Aorta (tissue), 5 donors: ENCODE results near the gene ADCY5. TPM values are rescaled to one million over a fixed set of nuclear protein-coding genes. Genes with fewer than 3 reads are reported as not detected.

Source experiments
- ATAC-seq: fragments of 200-7000 bp; cut with Tn5 transposase; one replicate; pipeline ENCODE4 v1.9.1; 2022; ENCODE audit warnings: moderate library complexity; ENCODE audit not compliant: low FRiP score
- DNase-seq, 2 donors: peaks; one replicate each; pipeline ENCODE4 v3.0.0-alpha.2; 2020
- H3K27ac ChIP-seq, 2 donors: one replicate each; pipeline ENCODE4 v1.5.1; 2013; ENCODE audit warnings: low read length in 2 of 2, mild to moderate bottlenecking in 2 of 2, moderate library complexity in 2 of 2, control low read depth in 1 of 2, inconsistent platforms in 1 of 2, low read depth in 1 of 2
- H3K27me3 ChIP-seq, 2 donors: one replicate each; pipeline ENCODE4 v1.6.1; 2013; ENCODE audit warnings: control low read depth in 1 of 2, low read length in 1 of 2, mild to moderate bottlenecking in 1 of 2, moderate library complexity in 1 of 2; ENCODE audit not compliant: insufficient read depth in 2 of 2, control insufficient read depth in 1 of 2
- H3K36me3 ChIP-seq, 2 donors: one replicate each; pipeline ENCODE4 v1.6.1; 2013; ENCODE audit warnings: control low read depth in 1 of 2, low read length in 1 of 2, mild to moderate bottlenecking in 1 of 2; ENCODE audit not compliant: insufficient read depth in 2 of 2, control insufficient read depth in 1 of 2
- H3K4me1 ChIP-seq, 2 donors: one replicate each; pipeline ENCODE4 v1.6.1; 2013; ENCODE audit warnings: low read length in 2 of 2, control low read depth in 1 of 2, mild to moderate bottlenecking in 1 of 2, moderate library complexity in 1 of 2; ENCODE audit not compliant: insufficient read depth in 2 of 2, control insufficient read depth in 1 of 2
- H3K4me3 ChIP-seq, 2 donors: one replicate each; pipeline ENCODE4 v1.5.1; 2013; ENCODE audit warnings: low read length in 2 of 2, control low read depth in 1 of 2, mild to moderate bottlenecking in 1 of 2
- H3K9me3 ChIP-seq: one replicate; pipeline ENCODE4 v1.6.1; 2013; ENCODE audit warnings: mild to moderate bottlenecking, low read length; ENCODE audit not compliant: control insufficient read depth
- WGBS, 2 donors: extraction: QIAGEN DNeasy Blood & Tissue Kit; methylation state at CpG; one replicate each; pipeline ENCODE4 v1.1.7; 2013; 5-methylcytosine and 5-hydroxymethylcytosine counted together
- intact Hi-C, 2 donors: fragments of 100-400 bp; cut with DNase I; formaldehyde crosslinking; loops; one replicate each; pipeline versions ENCODE4 v1.14.2 to v1.15.0; 2022
- polyA plus RNA-seq, 2 donors: library from polyadenylated mRNA; stranded (reverse); fragments of 200-250 nt; gene quantifications; one replicate each; pipeline ENCODE4 v1.2.3, GENCODE V29; 2013
- total RNA-seq, 2 donors: library from RNA; stranded (reverse); fragmentation: NEBNext Ultra II Directional; extraction: Animal tissue kit (Norgen Biotek cat#: 25700); gene quantifications; one replicate each; pipeline ENCODE4 v1.2.1, GENCODE V29; 2021
- donor health status: healthy with polysubstance abuse.
- donor health status: Bipolar disorder and iron deficiency.
- donor health status: DM: no; HTN: no; CAD: no.
- donor health status: DM: no; HTN: no; CAD: no.
- donor health status: DM: yes; HTN: yes; CAD: no.

ADCY5 gene
- total and polyA plus RNA-seq, 4 donors, result 6.6 to 72.7 (median 40.9) TPM

DNA sequence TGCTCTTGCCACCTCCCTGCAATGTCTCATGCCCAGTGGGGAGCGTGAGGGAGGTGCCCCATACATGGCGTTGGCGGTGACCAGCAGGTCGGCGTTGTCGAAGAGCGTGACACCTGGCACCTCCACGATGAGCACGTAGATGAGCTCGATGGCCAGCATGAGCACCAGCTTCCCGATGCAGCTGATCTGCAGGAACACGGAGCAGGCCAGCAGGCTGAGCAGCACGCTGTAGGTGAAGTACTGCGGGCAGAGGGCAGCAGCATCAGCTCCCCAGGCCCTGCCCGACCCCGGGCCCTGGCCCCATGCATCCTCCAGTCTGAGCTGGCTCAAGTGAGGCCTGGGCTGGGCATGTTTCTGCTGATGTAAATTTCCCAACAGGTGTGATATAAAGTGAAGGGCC, 148.8 kb downstream of the ADCY5 start:
- 92% methylated on average over 16 of the region's 16 CpGs for WGBS, 2 donors

DNA sequence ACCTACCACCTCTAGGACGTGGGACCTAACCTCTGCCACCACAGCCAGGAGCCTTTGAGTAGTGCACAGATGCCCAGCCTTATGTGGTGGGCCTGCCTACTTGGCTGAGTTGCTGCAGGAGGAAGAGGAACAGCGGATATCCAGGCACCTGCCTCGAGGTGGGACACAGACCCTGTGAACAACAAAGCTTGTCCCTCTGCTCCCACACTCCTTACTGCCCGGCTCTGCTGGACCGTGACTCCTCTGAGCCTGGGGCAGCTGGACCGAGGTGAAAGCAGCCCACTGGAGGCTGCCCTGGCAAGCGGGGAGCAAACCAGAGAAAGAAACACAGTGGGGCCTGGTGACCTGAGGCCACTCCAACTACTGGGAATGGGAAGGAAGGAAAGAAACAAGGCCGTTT, 149.3 kb downstream of the ADCY5 start:
- Histone ChIP-seq H3K4me1 (no peaks in the 10 kb centered on the region), H3K9me3 (no peaks in the 10 kb centered on the region), H3K27me3 (no peaks in the 10 kb centered on the region), H3K27ac (no peak overlapping the region), H3K4me3 (no peak overlapping the region), H3K36me3 (peaks cover 0 to 10% of the 10 kb centered on the region in 2 donors)
- DNase-seq, result peak in 1 of 2 donors; percentile 55
- intact Hi-C loops, result no loop called here
- ATAC-seq, result no peak
- WGBS, 2 donors, result 76 to 88% methylated on average over 7 to 8 of the region's 8 CpGs

More for the DNA sequence above, 148.8 kb downstream of the ADCY5 start:
- intact Hi-C loops, result no loop called here
- Histone ChIP-seq H3K27ac (no peak overlapping the region), H3K4me3 (no peak overlapping the region), H3K27me3 (no peaks in the 10 kb centered on the region), H3K9me3 (no peaks in the 10 kb centered on the region), H3K4me1 (no peaks in the 10 kb centered on the region), H3K36me3 (peaks cover 0 to 10% of the 10 kb centered on the region in 2 donors)
- DNase-seq (peak in 1 of 2 donors; percentile 61), ATAC-seq (no peak)

DNA sequence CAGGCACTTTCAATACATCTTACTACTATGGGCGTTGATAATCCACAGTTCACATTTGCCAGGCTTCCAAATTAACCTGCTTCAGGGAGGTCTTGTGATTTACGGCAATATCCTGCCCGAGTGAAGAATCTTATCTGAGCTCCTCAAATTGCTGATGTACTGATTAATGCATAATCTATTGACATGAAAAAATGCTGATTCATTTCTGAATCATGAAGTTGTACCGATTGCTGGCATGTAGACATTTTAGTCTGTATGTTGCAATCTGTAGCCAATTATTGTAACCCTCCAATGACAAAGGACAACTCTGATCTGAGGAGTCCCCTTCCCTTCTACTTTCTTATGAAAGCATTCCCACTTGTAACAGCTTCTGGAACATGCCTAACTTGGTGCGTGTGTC, 150.0 kb downstream of the ADCY5 start:
- no peak for ATAC-seq
- intact Hi-C loops, result no loop called here
- 81 to 85% methylated on average over 5 of the region's 5 CpGs for WGBS, 2 donors
- Histone ChIP-seq H3K4me1 (no peaks in the 10 kb centered on the region), H3K9me3 (no peaks in the 10 kb centered on the region), H3K27me3 (no peaks in the 10 kb centered on the region), H3K27ac (no peak overlapping the region), H3K36me3 (peaks cover 0 to 10% of the 10 kb centered on the region in 2 donors), H3K4me3 (no peak overlapping the region)
- DNase-seq, result no peak

GRCh38 chr3:123297627-123297899, 151.3 kb downstream of the ADCY5 start:
- H3K9me3 ChIP-seq, result no peaks in the 10 kb centered on the region
- intact Hi-C loops, result no loop called here
- H3K36me3 ChIP-seq, result peaks cover 0 to 10% of the 10 kb centered on the region in 2 donors
- WGBS, 2 donors, result 87% methylated on average over 6 of the region's 6 CpGs
- no peaks in the 10 kb centered on the region for H3K4me1 ChIP-seq
- H3K27ac ChIP-seq, result no peak overlapping the region
- H3K4me3 ChIP-seq, result no peak overlapping the region
- ATAC-seq (no peak), DNase-seq (no peak)
- H3K27me3 ChIP-seq, result no peaks in the 10 kb centered on the region

DNA sequence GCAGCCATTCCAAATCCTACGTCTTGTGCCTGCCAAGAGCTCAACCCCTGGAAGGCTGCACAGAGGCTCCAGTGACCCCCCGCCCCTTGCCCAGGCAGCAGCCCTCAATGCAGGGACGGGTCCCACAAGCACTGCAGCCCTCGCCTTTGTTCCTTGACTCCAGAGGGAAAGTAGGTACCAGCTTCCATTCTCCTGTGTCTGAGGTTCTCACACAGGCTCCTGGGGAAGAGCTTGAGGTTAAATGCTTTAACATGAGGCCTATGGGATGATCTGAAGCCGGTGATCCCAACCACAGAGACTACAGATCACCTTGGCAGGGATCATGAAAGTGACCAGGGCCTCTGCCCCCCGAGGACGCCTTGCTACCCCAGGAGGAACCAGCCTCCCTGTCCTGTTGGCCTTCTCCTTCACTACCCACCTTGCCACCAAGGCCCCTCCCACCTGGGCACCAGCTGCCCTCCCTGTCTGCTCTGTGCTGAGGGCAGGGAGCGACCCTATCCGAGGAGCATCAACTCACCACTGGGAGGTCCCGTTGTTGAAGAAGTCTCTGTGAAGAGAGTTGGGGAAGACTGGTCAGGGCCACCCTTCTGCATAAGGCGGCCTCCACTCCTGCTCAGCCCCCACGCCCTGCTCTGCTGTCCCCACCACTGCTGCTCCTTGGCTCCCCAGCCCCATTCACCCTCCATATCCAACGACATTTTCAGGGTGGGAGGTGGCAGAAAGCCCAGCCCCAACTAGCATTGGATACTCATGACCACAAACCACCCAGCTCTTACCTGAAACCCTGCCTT, 151.9 kb downstream of the ADCY5 start:
- no peak overlapping the region for H3K27ac ChIP-seq
- H3K36me3 ChIP-seq, result peaks cover 0 to 7% of the 10 kb centered on the region in 2 donors
- H3K4me3 ChIP-seq, result no peak overlapping the region
- WGBS, 2 donors, result 79 to 82% methylated on average over 13 of the region's 13 CpGs
- DNase-seq (peak in 1 of 2 donors; percentile 51), ATAC-seq (no peak)
- H3K4me1 ChIP-seq, result no peaks in the 10 kb centered on the region
- no peaks in the 10 kb centered on the region for H3K9me3 ChIP-seq
- intact Hi-C loops, result no loop called here
- no peaks in the 10 kb centered on the region for H3K27me3 ChIP-seq

DNA sequence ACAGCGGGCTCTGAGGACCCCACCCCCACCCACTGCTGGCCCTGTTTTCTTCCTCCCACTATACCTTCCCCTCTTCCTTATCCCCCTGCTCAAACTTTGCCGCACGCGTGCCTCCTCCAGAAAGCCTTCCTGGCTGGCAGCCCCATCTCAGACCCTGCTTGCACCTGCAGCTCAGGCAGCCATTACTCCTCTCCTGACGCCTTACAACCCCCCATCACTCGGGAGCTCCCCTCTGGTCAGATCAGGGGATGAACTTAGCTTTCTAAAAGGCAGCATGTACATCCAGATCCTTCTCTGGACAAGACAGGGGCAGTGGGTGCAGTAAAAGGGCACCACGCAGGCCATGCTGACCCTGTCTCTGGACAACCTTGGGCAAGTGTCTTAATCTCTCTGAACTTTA, 152.6 kb downstream of the ADCY5 start:
- ATAC-seq (no peak), DNase-seq (peak in 1 of 2 donors; percentile 42)
- H3K36me3 ChIP-seq, result peaks cover 0 to 6% of the 10 kb centered on the region in 2 donors
- WGBS, 2 donors, result 91 to 93% methylated on average over 7 of the region's 7 CpGs
- no peaks in the 10 kb centered on the region for H3K4me1 ChIP-seq
- no peaks in the 10 kb centered on the region for H3K9me3 ChIP-seq
- intact Hi-C loops, result no loop called here
- H3K27ac ChIP-seq, result no peak overlapping the region
- H3K27me3 ChIP-seq, result no peaks in the 10 kb centered on the region
- no peak overlapping the region for H3K4me3 ChIP-seq

- no peaks in the 10 kb centered on the region for H3K4me1 ChIP-seq
- peaks cover 0 to 6% of the 10 kb centered on the region in 2 donors for H3K36me3 ChIP-seq
- no peak overlapping the region for H3K27ac ChIP-seq
- no peaks in the 10 kb centered on the region for H3K9me3 ChIP-seq
- intact Hi-C loops, result no loop called here
- no peaks in the 10 kb centered on the region for H3K27me3 ChIP-seq
- 72 to 75% methylated on average over 10 to 11 of the region's 11 CpGs for WGBS, 2 donors
- H3K4me3 ChIP-seq, result no peak overlapping the region
- DNase-seq (peak in 1 of 2 donors; percentile 62), ATAC-seq (no peak)
Observed at GRCh38 chr3:123295901-123296250, 153.0 kb downstream of the ADCY5 start.

- no peaks in the 10 kb centered on the region for H3K9me3 ChIP-seq
- H3K36me3 ChIP-seq, result peaks cover 0 to 6% of the 10 kb centered on the region in 2 donors
Observed at GRCh38 chr3:123295171-123295900, 153.6 kb downstream of the ADCY5 start.

More at GRCh38 chr3:123295171-123295900, 153.6 kb downstream of the ADCY5 start:
- Histone ChIP-seq H3K4me3 (no peak overlapping the region), H3K4me1 (no peaks in the 10 kb centered on the region), H3K27ac (no peak overlapping the region), H3K27me3 (no peaks in the 10 kb centered on the region)
- intact Hi-C loops, result no loop called here
- peak in 1 of 2 donors; percentile 47 for DNase-seq
- no peak for ATAC-seq
- WGBS, 2 donors, result 71 to 72% methylated on average over 7 of the region's 7 CpGs
